GM18867 (cell line): ENCODE results near the gene PPP2R5C.

ENCODE experiments used
- ATAC-seq: cut with Tn5 transposase; IDR thresholded peaks from one replicate; pipeline ENCODE4 v1.9.1; 2021; ENCODE audit warnings: mild to moderate bottlenecking, moderate library complexity; ENCODE audit not compliant: unreplicated experiment

Gene PPP2R5C

DNA sequence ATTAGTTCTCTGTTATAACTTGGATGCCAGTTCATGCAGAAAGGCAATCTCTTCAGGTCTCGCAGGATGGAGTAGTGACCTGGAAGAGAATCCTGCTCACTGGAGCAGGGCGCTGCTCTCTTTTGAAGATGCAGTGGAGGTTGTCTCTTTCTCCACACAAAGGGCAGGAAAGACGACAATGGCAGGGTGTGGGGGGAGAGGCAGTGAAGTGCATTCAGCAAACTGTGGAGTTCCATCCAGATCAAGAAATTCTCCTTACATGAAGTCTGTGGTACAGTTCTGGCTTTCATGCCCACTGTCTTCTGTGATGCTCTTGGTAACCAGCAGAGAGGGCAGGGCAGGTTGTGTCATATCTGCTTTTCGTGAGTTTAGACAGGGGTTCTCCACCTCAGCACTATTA is 6.6 kb upstream of the PPP2R5C start:
- ATAC-seq = no peak

GRCh38 chr14:101755591-101756324 is 5.8 kb upstream of the PPP2R5C start:
- ATAC-seq = no peak

DNA sequence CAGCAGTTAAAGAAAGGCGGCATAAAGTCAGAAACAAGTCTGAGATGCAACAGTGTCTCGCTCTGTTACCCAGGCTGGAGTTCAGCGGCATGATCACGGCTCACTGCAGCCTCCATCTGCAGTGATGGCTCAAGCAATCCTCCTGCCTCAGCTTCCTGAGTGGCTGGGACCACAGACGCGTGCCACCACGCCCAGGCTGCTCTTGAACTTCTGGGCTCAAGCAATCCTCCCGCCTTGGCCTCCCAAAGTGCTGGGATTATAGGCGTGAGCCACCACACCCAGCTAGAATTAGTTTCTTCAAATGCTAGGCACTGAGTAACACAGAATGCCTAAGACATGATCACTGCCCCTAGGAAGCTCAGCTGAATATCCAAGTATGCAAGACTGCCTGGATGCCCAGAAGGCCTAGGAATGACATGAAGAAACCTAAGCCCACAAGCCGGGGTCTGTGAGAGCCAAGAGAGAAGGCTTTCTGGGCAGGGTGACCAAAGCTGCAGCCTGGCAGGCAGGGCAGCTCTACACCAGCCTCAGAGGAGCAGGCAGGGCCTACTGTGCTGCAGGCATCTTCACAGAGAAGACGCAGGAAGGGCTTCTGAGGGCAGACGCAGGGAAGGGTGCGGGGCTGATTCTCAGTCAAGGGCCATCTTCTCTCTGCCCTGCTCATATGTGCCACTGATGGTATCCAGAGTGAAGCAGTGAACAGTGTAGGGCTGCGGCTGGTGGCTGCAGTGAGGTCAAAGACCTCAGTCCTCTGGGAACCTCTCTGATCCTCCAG is 4.3 kb upstream of the PPP2R5C start:
- no peak for ATAC-seq

- ATAC-seq = no peak
Observed at GRCh38 chr14:101757839-101758211, 3.7 kb upstream of the PPP2R5C start.

- no peak for ATAC-seq
Observed at GRCh38 chr14:101758913-101759593, 2.5 kb upstream of the PPP2R5C start.

DNA sequence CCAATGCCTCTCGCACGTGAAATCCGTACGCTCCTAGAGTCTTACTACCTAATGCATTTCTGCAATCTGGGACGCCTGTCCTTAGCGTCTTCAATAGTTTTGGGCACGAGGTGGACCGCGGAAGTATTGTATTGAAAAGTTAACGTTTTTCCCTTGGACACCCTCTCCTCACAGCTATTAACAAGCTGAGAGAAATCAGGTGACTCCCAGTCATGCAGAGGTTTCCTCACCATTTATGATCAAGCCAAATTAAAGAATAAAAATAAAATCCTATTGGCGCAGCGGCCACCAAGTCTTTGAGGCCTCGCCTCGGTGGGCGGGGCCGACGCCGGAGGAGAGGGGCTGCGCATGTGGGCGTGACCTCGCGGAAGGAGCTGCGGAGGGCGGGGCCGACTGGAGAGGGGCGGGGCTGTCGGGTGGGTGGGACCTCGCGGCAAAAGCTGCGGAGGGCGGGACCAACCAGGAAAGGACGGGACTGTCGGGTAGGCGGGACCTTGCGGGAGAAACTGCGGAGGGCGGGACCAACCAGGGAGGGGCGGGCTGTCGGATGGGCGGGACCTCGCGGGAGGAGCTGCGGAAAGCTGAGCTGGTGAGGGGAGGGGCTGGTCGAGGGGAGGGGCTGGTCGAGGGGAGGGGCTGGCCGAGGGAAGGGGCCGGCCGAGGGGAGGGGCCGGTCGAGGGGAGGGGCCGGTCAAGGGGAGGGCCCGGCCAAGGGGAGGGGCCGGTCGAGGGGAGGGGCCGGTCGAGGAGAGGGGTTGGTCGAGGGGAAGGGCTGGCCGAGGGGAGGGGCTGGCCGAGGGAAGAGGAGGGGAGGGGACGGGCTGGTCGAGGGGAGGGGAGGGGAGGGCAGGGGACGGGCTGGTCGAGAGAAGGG is 1.1 kb upstream of the PPP2R5C start:
- peak; percentile 62 for ATAC-seq

GRCh38 chr14:101761881-101762529 is 496 bp downstream of the PPP2R5C start:
- ATAC-seq = peak; percentile 23

DNA sequence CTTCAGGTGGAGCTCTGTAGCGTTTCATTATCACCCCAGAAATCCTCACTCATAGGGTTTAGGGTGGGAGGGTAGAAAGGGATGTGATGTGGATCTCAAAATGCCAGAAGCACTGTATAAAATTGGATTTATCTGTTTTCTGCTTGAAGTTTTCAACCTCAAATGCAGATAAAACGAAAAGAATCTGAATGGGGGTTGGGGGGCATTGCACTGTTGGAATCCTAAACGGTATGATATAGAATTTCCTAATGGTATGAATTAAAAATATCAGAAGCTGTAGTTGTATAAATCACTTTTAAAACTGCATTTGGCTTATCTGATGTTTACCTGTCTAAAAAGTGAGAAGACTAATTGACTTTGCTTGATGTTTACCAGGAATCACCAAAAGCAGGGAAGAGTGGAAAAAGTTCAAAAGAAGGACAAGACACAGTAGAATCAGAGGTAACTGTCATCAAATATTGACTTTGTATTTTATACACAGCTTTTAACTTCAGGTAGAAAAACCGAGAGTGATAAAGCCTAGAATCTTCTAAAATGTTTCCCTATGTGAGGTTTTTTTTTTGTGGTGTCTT is 1.1 kb downstream of the PPP2R5C start:
- no peak for ATAC-seq

- ATAC-seq = no peak
Observed at GRCh38 chr14:101763941-101764709, 2.6 kb downstream of the PPP2R5C start.

DNA sequence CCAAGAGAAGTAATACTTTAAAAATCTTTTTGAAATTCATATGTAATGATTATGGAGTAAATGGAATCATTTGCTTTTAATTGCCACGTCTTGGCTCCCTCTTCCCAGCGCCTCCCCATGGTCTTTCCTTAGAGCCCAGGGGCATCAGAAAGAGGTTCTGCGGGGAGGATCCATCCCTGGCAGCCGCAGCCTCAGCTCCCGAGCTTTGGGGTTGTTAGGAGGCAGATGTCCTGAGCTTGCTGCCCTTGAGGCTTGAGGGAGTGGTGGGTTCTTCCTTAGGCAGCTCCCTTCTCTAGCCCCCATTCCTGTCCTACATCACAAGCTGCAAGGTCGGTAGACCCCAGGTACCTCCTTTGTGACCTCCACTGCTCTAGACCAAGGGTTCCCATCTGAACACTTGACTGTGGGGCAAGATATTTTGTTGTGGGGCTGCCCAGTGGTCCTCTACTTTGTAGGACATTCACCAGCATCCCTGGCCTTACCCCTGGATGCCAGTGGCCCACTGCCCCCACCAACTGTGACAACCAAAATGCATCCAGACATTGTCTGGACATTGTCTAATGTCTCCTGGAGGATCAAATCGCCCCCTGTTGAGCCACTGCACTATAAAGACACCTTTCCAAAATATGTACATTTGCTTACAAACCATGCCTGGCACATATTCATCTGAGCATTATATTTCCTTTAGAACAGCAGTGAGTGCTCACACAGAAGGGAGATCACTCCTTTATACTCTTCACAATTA is 6.3 kb downstream of the PPP2R5C start:
- no peak for ATAC-seq

DNA sequence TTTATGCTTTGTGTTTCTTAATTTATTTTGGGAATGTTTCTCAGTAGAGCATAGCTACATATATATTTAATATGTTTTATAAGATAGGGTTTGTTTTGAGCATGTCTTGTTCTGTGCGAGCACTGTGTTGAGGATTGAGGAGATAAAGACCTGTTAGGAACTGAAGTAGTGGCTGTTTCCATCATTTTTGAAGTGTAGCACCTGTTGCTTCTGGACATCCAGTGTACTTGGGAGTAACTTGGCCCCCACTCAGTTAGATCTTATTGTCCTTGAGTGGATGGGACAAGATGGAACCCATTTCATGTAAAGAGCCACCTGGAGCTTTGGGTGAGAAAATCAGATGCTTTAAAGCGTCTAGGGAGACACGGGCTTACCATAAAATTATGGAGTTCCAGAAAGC is 8.7 kb downstream of the PPP2R5C start:
- ATAC-seq = no peak

GRCh38 chr14:101772770-101773169 is 11.3 kb downstream of the PPP2R5C start:
- no peak for ATAC-seq

GRCh38 chr14:101773378-101773777 is 11.9 kb downstream of the PPP2R5C start:
- ATAC-seq = no peak

GRCh38 chr14:101774006-101774795 is 12.7 kb downstream of the PPP2R5C start:
- ATAC-seq = no peak

GRCh38 chr14:101774814-101775213 is 13.3 kb downstream of the PPP2R5C start:
- no peak for ATAC-seq

- no peak for ATAC-seq
Observed at GRCh38 chr14:101775826-101776225, 14.3 kb downstream of the PPP2R5C start.

DNA sequence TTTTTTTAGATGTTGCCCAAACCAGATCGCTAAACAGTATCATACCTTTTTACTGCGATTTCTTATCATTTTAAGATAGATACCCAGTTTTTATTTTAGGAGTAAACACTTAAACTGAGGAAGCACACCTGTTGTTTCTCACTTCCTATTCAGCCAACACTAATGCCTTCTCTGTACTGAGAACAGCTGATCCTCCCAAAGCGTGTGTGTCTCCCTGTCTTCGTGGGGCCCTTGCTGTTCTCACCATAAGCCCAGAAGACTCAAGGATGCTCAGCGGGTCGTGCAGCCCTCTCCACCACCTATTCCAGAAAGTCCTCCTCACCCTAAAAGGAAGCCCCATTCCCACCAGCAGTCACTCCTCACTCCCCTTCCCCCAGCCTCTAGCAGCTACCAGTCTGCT is 14.8 kb downstream of the PPP2R5C start:
- ATAC-seq = no peak

GRCh38 chr14:101780390-101780789 is 18.9 kb downstream of the PPP2R5C start:
- no peak for ATAC-seq
